Pons (tissue), 1 donor: ENCODE data around the gene HAUS1.
"Not testable (repeated sequence)": the region's sequence is repeated elsewhere in the genome, so short reads cannot be mapped to it uniquely, and the experiment has no call there.

Experiments used
- DNase-seq: peaks from one replicate; pipeline ENCODE4 v3.0.0-alpha.2; 2016; ENCODE audit warnings: low spot score

HAUS1 gene

DNA sequence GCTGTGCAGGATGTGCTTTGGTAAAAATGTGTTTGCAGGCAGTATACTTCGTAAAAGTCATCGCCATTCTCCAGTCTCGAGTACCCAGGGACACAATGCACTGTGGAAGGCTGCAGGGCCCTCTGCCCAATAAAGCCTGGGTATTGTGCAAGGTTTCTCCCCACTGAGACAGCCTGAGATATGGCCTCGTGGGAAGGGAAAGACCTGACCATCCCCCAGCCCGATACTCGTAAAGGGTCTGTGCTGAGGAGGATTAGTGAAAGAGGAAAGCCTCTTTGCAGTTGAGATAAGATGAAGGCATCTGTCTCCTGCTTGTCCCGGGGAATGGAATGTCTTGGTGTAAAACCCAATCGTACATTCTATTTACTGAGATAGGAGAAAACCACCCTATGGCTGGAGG lies 15.7 kb upstream of the HAUS1 start:
- not testable (repeated sequence) for DNase-seq

DNA sequence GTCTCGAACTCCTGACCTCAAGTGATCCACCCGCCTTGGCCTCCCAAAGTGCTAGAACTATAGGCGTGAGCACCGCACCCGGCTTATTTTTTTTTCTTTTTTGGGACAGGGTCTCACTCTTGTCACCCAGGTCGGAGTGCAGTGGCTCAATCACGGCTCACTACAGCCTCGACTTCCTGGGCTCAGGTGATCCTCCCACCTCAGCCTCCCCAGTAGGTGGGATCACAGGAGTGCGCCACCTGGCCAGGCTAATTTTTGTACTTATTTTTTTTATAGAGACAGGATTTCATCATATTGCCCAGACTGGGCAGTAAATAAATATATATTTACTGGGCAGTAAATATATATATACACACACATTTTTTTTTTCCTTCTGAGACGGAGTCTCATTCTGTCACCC lies 8.7 kb upstream of the HAUS1 start:
- no peak for DNase-seq

DNA sequence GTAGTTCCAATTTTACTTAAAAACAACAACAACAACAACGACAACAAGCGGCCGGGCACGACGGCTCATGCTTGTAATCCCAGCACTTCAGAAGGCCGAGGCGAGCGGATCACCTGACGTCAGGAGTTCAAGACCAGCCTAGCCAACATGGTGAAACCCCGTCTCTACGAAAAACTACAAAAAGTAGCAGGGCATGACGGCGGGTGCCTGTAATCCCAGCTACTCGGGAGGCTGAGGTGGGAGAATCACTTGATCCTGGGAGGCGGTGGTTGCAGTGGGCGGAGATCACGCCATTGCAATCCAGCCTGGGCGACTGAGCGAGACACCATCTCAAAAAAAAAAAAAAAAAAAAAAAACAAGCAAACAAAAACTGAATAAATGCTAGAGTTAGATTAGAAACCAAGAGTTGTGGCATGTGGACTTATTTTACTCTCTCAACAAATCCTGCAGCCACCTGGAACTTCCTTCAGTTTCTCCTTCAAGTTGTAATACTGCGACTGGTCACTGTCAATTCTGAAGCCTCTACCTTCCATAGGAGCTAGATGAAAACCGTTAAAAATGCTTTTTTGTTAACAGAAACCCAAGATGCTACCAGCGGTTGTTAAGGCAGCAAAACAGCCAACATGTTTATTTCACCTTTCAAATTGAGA lies 7.4 kb upstream of the HAUS1 start:
- DNase-seq: peak; percentile 19

DNA sequence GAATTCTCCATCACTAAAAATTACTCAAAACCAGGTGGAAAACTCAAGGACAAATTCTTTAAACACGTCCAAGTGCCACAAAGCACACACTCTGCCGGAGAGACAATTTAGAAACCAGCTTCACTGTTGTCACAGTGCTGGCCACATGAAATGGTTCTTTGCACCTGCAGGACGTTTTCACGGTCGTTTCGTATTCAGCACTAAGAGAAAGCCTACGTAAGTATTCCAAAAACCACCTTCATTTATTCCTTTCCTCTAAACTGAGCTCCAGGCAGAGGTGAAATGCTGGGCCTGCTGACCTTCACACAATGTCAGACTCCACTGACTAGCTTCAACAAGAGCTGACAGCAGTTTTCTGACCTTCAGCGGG lies 6.8 kb upstream of the HAUS1 start:
- DNase-seq: no peak

DNA sequence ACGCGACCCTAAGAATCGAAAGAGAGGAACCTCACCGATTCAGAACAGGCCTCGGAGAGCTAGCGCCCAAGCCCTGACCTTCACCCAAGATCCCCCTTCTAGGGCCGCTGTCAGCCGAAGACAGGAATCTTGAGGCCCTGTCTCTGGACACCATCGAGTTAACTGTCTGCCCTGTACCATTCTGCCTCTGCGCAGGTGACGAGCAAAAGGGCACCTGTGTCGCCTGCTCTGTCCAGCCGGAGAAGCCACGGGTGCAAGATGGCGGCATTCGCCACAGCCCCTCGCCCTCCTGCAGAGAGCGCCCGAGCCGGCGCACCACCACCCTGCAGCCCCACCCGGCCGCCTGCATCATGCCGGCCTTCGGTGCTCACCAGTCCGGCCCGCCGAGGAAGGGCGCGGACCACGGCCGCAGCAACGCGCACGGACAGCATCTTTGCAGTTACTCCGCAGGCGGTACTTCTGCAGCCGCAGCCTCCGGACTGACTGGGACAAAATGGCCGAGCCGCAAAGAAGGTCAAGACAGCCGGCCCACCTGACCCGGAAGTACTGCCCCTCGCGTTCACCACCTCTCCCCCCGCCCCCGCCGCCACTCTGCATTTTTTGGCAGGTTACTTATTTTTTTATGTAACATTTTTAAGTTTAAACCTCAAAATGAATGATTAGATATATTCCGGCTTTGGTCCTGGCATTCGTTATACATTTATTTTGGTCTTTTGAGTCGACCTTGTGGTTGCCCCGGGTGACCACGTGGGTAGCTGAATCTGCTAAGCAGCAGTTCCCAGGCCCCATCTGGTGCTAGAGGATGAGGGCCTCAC lies 6.2 kb upstream of the HAUS1 start, which contains the start of gene ATP5F1A:
Gene ATP5F1A (minus strand): TSS at position 496 of the 815 bp plus-strand sequence. CDS start 65 bp downstream, at position 431.
- peak; percentile 86 for DNase-seq

DNA sequence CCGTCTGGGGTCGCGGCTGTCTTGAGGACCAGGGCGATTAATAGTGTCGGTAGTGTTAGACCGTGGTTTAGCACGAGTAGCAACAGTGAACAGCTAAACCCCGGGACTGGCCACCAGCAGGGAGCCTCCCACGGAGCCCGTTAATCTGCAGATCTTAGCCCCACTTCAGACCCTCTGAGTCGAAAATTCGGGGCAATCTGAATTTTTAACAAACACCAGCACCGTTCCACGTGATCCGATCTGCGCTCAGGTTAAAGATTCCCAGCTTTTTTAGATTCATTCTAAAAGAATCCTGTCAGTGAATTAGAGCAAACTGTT lies 5.6 kb upstream of the HAUS1 start:
- DNase-seq: no peak

DNA sequence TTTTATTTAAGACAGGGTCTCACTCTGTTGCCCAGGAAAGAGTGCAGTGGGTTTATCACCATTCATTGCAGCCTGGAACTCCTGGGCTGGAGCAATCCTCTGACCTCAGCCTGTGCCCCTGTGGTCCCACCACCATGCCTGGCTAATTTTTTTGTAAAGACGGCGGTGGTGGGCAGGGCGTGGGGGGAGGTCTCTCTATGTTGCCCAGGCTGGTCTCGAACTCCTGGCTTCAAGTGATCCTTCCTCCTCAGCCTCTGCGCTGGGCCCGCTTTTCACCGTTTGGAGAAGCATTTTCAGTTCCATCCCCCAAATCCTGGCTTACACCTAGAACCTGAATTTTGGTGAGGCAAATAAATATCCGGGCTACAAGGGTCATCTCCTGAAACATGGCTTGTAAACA lies 4.7 kb upstream of the HAUS1 start:
- no peak for DNase-seq

DNA sequence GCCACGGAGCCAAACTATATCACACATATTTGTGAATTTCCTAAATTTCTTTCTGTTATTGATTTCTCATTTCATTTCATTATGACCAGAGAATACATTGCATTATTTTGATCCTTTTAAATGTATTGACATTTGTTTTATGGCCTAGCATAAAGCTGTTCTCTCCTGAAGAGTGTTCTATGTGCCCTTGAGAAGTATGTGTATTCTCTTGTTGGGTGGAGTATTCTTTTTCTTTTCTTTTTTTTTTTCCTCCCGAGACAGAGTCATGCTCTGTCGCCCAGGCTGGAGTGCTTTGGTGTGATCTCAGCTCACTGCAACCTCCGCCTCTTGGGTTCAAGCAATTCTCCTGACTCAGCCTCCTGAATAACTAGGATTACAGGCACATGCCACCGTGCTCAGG lies 5.2 kb downstream of the HAUS1 start:
- no peak for DNase-seq

DNA sequence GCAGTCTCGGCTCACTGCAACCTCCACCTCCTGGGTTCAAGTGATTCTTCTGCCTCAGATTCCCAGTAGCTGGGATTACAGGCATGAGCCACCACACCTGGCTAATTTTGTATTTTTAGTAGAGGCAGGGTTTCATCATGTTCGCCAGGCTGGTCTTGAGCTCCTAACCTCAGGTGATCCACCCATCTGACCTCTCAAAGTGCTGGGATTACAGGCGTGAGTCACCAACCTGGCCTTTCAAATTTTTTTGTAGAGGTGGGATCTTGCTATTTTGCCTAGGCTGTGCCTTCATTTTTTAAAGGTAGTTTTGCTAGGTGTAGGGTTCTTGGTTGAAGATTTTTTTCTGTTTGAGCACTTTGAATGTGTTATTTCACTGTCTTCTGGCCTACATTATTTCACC lies 6.2 kb downstream of the HAUS1 start:
- no peak for DNase-seq

DNA sequence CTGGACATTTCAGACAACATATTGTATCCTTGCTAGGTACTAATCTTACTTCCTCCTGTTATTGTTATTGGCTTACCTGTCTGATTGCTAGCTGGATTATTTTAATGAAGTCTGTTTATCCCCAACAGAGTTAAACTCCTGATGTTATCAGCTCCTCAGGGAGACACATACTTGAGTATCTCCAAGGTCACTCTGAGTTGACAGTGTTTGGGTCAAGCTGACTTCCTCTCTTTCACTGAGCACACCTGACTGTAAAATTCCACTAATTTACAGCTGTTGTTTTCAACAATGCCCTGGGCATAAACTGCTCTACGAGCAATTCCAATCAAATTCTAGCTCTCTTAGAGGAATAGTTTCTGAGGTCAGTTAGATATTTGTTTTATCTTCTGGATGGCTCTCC lies 9.6 kb downstream of the HAUS1 start:
- no peak for DNase-seq

DNA sequence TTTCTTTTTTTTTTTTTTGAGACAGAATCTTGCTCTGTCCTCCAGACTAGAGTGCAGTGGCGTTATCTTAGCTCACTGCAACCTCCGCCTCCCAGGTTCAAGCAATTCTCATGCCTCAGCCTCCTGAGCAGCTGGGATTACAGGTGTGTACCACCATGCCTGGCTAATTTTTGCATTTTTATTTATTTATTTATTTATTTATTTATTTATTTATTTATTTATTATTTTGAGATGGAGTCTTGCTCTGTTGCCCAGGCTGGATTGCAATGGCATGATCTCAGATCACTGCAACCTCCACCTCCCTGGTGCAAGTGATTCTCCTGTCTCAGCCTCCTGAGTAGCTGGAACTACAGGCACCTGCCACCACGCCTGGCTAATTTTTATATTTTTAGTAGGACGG lies 22.4 kb downstream of the HAUS1 start:
- DNase-seq: not testable (repeated sequence)

DNA sequence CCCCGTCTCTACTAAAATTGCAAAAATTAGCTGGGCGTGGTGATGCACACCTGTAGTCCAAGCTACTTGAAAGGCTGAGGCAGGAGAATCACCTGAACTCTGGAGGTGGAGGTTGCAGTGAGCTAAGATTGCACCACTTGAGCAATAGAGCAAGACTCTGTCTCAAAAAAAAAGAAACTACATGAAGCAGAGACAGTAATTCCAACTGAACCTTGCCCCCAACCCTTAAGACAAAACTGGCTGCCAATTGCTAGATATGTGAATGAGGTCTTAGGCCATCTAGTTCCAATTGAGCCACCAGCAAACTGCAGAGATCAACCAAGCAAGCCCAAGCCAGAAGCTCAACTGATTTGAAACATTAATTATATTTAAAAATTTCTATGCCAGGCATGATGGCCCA lies 25.9 kb downstream of the HAUS1 start:
- no peak for DNase-seq

DNA sequence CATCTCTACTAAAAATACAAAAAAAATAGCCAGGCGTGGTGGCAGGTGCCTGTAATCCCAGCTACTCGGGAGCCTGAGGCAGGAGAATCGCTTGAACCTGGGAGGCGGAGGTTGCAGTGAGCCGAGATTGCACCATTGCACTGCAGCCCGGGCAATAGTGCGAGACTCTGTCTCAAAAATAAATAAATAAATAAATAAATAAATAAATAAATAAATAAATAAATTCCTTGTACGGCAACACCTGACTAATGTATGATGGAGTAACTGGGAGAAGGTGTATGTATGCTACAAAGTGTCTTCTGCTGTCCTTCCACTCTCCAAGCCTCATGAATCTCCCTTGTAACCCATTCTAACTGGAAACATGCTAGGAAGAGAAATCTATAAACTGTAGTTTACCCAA lies 26.4 kb downstream of the HAUS1 start:
- not testable (repeated sequence) for DNase-seq

DNA sequence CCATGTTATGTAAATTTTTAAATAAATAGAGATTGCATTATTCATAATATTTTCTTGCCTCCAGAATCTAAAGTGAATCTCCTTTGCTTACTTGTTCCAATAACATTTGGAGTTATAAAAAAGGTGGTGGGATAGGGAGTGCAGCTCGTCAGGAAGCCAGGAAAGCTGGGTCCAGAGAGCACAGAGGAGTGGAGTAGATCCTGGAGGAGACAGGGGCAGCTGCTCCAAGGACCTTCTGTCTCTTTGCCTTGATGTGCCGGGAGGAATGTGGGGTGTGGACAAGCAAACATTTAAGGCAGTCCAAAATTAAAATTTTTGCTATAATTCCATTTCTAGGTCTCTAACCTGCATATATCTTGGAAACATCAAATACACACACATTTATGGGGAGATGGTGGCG lies 29.3 kb downstream of the HAUS1 start:
- DNase-seq: no peak

DNA sequence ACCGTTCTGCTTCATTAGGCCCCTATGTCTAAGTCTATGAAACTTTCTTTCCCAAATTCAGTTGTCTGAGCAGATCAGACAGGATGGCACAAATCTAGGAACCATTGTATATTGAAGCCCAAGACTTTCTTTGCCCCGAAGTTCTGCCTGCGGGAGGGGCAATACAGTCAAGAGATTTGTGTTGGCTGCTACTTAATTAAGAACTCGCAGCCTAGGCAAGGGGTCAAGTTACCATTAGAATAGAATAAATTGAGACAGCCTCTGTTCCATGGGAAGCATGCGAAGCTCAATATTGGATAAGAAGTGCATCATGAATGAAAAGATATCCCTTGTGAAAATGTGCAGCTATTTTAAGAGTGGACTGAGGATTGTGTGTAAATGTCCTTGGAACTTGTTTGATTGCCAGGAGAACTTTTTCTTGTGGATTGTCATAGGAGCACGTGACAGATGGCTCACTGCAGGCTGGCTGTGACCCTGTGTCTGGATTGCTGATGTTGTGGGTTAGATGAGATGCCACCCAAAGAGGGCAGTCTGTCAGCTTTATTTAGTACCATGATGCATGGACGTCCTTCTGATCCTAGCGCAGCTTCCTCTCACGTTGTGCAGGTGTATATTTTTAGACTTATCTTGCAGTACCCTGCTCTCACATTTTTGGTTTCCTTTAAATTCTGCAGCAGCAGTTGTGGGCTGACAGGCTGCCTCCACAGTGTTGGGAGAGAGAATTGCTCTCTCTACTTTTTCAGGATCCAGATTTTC lies 30.9 kb downstream of the HAUS1 start:
- DNase-seq: peak; percentile 12

DNA sequence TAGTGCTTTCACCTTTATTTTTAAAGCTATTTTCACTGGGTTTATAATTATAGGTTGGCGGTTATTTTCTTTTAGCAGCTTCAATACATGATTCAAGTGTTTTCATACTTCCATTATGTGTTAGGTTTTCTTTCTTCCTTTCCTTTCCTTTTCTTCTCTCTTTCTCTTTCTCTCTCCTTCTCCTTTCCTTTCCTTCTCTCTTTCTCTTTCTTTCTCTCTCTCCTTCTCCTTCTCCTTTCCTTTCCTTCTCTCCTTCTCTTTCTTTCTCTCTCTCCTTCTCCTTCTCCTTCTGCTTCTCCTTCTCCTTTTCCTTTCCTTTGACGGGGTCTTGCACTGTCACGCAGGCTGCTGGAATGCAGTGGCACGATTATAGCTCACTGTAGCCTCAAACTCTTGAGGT lies 36.0 kb downstream of the HAUS1 start:
- no peak for DNase-seq

DNA sequence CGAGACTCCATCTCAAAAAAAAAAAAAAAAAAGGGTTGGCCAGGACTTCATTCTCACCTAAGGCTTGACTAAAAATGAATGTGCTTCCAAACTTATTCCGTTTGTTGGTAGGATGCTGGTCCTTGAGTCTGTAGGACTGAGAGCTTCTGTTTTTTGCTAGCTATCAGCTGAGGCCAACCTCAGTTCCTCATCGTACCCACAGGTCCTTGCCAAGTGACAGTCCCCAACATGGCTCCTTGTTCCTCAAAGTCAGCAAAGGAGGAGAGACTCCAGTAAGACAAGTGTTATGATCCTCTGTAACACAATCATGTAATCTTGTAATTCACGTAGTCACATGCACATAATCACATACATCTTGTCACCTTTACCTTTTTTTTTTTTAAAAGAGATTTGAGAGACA lies 37.0 kb downstream of the HAUS1 start:
- no peak for DNase-seq

DNA sequence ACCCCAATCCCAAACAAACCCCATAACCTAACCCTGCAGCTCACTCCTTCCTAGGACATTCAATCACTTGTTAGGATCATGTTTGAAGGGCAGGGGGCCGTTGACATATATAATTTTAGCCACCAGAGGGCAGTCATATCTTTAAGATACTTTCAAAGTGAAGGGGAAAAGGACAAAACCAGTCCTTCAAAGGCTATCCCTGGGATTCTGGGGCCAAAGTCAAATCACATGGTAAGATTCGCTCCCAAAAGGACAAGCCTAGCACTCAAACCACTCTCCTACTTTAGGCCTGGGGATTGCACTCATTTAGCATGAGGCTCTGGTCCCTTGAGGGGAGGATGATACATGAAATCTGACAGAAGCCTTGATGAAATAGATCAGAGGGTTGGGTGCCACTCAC lies 44.6 kb downstream of the HAUS1 start:
- DNase-seq: peak; percentile 60

DNA sequence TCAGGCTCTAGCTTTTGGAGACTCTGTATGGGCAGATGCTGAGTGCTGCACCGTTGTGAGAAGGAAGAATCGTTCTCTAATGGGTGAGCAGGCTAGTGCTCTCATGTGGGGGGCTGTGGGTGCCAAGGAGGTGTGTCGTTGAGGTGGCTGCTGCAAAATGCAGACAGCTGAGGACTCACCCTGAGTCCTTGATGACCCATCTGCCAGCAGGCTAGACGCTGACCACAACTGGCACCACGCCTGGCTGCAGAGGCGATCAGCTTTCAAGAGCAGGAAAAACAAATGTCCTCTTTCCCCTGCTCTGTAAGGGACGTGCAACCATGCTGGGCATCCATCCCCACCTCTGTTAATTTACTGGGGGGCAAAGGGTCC lies 48.2 kb downstream of the HAUS1 start:
- no peak for DNase-seq

DNA sequence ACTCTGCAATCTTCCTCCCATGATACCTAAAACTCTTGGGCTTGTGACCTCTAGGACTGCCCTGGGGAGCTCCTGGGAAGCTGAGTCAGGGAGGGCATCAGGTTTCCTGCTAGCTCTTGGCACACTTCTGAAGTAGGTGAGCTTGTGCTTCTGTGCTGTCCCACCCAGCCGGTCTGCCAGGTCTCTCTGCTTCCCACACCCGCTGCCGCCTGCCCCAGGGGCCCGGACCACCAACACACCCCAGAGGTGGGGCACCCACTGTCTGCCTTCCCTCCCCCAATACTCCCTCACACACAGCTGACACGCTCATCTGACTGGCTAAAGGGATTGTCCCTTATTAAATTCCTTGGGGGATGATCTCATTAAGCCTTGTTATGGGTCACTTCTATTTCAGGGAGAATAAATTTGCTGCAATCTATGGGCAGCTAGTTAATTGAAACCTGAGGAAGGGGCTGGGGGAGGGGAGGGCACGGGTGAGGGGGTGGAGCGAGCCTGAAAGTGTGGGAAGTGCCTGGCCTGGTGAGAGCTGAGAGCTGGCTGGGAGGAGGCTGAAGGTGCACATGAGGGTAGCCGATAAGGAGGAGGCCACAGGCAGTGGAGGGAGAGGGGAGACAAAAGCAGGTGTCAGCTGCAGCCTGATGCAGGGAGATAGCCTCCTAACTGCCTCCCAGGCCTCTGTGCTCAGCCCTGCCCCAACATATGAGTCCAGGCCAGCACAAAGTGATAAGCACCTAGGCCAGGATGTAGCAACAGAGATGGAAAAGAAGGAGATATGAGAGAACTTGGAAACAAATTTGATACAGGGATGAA lies 48.8 kb downstream of the HAUS1 start:
- DNase-seq: no peak

DNA sequence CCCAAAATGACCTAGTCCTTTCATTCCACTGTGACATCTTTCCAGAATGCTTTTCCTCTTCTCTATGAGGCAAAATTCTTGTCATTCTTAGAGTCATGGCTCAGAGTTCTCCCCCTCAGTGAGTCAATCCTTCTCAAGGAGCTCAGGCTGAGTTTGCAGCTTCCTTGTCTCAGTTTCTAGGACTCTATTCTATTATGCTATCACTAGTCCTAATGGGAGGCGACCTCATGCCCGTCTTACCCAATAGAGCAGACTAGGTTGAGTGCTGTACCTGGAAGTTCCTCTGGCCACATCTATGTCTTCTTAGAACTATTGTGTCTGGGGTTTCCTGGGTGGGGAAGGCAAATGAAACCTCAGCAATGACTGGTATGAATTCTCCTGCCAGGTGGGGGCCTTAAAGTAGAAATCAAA lies 51.5 kb downstream of the HAUS1 start:
- DNase-seq: no peak

DNA sequence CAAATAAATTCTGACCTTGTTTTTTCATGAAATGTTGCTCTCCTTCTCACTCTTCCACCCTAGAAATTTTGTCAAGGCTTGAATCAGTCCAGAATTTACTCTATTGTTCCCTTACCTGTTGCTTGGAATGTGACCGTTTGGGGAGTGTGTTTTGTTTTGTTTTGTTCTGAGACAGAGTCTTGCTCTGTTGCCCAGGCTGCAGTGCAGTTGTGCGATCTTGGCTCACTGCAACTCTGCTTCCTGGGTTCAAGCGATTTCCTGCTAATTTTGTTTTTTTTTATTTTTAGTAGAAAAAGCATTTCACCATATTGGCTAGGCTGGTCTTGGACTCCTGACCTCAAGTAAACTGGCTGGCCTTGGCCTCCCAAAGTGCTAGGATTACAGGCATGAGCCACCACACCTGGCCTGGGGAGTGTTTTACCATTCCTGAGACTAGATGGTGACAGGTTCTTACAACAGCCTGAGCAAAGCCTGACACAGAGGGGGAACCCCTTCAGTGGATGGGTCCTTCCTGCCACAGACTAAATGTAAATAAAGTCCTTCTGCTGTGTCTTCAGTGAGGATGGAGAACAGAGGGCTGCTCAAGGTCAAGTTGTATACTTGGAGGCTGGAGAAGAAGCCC lies 52.0 kb downstream of the HAUS1 start:
- no peak for DNase-seq
